DOHH2 (cell line): Measurements from ENCODE around the gene QDPR.

ENCODE experiments used
- EZH2phosphoT487 ChIP-seq: fragments of 200-600 bp; sonication (generic); IDR thresholded peaks from 2 replicates; pipeline ENCODE4 v1.6.1; 2017; ENCODE audit warnings: borderline replicate concordance, mild to moderate bottlenecking, antibody characterized with exemption, low read length, moderate library complexity, mixed read lengths
- TF ChIP-seq, protein P1 (sequence below): fragments of 200-600 bp; sonication (generic); IDR thresholded peaks from one replicate; pipeline ENCODE4 v1.5.1; 2014; ENCODE audit warnings: antibody characterized with exemption, mild to moderate bottlenecking, low read depth, low read length; ENCODE audit not compliant: poor library complexity, severe bottlenecking

- TF ChIP-seq, protein P1, sequence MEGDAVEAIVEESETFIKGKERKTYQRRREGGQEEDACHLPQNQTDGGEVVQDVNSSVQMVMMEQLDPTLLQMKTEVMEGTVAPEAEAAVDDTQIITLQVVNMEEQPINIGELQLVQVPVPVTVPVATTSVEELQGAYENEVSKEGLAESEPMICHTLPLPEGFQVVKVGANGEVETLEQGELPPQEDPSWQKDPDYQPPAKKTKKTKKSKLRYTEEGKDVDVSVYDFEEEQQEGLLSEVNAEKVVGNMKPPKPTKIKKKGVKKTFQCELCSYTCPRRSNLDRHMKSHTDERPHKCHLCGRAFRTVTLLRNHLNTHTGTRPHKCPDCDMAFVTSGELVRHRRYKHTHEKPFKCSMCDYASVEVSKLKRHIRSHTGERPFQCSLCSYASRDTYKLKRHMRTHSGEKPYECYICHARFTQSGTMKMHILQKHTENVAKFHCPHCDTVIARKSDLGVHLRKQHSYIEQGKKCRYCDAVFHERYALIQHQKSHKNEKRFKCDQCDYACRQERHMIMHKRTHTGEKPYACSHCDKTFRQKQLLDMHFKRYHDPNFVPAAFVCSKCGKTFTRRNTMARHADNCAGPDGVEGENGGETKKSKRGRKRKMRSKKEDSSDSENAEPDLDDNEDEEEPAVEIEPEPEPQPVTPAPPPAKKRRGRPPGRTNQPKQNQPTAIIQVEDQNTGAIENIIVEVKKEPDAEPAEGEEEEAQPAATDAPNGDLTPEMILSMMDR = no peak
- no peak for TF ChIP-seq EZH2phosphoT487
Observed at GRCh38 chr4:17437396-17437795, 74.5 kb downstream of the QDPR start.
